CD4-positive, alpha-beta T cell treated with Interleukin-17A for 1 hour (primary cell): ENCODE data around the gene LRP1B.

Experiments used
- DNase-seq: peaks from one replicate; pipeline ENCODE4 v3.0.0-alpha.2; 2020

Gene LRP1B

GRCh38 chr2:140643761-140644187, 1487.0 kb downstream of the LRP1B start:
- no peak for DNase-seq

- DNase-seq = no peak
Measured at GRCh38 chr2:140641163-140641562, 1489.7 kb downstream of the LRP1B start.

DNA sequence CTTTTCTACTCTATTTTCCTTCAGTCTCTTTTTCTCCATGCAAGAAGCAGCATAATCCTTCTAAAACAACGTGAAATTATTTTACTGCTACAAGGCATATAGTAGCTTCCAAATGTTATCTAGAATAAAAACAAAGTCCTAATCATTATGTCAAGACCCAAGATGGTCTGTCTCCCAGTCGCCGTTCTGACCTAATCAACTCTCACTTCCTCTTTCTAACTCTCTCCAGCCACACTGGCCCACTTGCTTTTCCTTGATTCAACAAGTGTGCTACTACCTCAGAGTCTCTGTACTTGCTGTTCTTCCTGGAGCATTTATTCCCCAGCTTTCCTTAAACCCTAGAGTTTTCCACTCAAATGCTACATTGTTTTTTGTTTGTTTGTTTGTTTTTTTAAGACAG, 1491.2 kb downstream of the LRP1B start:
- no peak for DNase-seq

DNA sequence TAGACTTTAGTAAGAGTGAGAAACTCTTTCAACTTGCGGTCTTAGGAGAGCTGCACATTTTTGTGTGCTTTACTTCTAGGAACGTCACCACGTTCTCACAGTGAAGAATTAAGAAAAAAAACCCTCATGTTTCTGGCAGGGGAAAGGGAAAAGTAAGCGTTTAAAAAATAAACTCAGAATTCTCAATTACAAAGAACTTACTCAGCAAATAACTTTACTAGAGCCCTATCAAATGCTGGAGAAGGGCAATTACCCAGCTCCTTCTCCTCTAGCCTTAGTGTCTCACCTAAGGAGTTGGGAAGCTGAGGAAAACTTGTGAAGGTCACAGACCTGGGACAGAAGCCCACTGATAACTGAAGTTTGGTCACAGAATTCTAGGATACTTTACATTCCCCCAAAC, 1500.3 kb downstream of the LRP1B start:
- DNase-seq = no peak

DNA sequence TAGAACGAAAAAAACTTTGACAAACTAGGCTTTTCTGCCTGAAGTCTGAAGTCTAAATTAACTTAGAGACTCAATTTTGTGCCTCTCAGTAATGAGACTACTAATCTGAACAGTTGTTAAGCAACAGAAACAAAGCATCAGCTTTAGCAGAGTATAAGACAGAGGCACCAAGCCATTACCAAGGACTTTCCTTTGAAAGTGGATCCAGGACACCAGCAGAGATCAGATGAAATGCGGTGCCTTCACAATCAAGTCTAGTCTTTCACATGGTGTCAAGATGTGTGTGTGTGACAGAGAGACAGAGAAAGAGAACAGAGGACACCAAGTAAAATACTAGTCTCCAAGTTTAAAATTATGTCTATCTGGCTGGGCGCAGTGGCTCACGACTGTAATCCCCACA, 1502.9 kb downstream of the LRP1B start:
- DNase-seq = no peak

- DNase-seq = no peak
Measured at GRCh38 chr2:140627136-140627535, 1503.7 kb downstream of the LRP1B start.

- no peak for DNase-seq
Measured at GRCh38 chr2:140624200-140624599, 1506.6 kb downstream of the LRP1B start.

GRCh38 chr2:140621583-140622362, 1509.0 kb downstream of the LRP1B start:
- no peak for DNase-seq

- no peak for DNase-seq
Measured at GRCh38 chr2:140604788-140605187, 1526.0 kb downstream of the LRP1B start.

- no peak for DNase-seq
Measured at GRCh38 chr2:140604096-140604495, 1526.7 kb downstream of the LRP1B start.

GRCh38 chr2:140603416-140603815, 1527.4 kb downstream of the LRP1B start:
- no peak for DNase-seq

DNA sequence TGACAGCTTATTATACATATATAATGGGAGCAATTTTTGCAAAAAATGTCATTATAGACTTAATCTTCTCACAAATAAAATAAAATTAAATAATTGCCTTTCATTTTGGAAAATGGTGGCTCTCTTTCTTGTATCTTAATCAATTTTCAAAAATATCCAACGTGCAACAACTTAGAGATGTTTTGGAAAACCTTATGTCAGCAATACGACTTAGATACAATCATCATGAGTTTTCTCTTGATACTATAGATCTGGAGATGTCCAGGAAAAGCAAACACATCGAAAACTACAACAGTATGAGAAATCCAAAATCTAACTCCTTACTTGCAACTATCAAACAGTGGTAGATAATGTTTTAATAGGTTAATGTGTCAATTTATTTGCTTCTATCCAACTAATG, 1529.0 kb downstream of the LRP1B start:
- DNase-seq = no peak

- DNase-seq = no peak
Measured at GRCh38 chr2:140601342-140601741, 1529.5 kb downstream of the LRP1B start.

- DNase-seq = no peak
Measured at GRCh38 chr2:140600116-140600515, 1530.7 kb downstream of the LRP1B start.

DNA sequence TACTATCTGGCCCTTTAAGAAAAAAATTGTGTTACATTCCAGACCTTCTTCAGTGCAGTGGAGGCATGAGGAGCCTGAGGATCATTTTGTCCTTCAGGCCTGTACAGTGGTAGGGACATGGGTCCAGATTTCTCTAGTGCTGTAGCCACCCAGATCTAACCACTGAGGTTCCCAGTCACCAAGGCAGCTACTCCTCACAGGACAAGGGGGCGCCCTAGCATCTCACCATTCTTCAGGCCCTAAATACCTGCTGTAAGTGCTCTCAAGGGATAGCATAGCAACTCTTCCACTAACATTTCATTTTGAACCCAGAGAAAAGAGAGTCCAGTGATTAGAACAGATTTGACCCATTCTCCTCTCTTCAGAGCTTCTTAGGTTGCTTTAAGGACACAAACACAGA, 1533.0 kb downstream of the LRP1B start:
- DNase-seq = no peak

DNA sequence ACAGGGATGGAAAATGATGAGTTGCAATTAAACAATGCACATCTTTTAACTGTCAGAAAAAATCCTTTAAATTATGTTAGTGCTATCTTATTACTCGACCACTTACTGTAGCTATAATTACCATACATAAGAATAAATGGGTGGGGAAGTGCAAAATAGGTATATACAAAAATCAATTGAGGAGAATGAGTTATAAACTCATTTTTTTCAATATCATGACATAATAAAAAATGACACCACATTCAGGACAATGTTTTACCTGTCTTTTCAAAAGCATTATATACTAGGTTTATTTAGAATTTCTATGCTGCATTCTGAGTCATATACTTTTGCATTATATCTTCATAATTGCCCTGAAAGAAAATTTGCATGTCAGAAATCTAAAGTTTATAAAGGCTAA, 1533.6 kb downstream of the LRP1B start:
- DNase-seq = no peak

- DNase-seq = no peak
Measured at GRCh38 chr2:140596447-140596846, 1534.4 kb downstream of the LRP1B start.

DNA sequence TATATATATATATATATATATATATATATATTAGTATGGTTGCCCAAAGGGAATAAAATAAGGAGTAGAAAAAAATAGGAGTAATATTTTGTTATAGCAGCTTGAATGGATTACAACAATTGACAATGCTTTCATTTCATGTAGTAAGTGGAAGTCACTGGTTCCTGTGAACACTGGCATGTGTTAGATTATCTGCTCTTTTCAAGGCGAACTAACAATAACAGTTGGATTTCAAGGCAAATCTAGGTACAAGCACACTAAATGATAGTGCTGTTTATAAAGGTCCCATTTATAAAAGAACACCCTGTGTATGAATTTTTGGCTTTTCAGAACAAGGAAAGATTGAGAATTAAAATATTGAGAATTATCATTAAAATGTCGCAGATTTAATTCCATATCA, 1535.7 kb downstream of the LRP1B start:
- DNase-seq = no peak

GRCh38 chr2:140593132-140593531, 1537.7 kb downstream of the LRP1B start:
- DNase-seq = no peak

DNA sequence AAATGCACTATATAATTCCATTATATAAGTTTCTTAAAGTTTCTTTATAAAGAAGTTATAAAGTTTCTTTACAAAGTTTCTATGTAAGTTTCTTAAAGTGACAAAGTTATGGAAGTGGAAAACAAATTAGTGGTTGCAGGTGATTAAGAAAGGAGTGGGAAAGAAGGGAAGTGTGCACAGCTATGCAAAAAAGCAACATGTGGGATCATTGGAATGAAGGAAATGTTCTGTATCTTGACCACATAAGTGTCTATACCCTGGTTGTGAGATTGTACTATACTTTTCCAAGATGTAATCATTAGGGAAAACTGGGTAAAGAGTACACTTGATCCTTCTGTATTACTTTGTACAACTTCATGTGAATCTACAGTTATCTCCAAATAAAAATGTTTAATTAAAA, 1541.1 kb downstream of the LRP1B start:
- no peak for DNase-seq

GRCh38 chr2:140589273-140589672, 1541.5 kb downstream of the LRP1B start:
- no peak for DNase-seq

GRCh38 chr2:140586379-140586778, 1544.4 kb downstream of the LRP1B start:
- DNase-seq = no peak

GRCh38 chr2:140585016-140585415, 1545.8 kb downstream of the LRP1B start:
- DNase-seq = no peak

DNA sequence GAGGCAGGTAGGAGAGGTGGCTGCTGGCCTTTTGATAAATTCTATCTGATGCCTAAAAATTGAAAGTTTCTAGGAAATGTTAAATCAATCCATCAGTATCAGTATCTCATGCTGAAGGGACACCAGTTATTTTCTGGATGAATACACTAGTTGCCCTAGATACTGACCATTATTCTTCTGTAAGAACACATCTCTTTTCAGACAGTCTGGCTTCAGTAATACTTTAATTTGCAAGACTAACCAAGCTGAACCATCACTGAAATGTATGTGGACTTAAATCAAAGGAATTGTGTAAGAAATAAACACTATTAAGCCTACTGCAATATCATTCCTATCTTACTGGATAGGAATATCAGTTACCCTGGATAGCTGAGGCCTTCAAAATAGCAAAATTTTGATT, 1546.3 kb downstream of the LRP1B start:
- DNase-seq = no peak

- no peak for DNase-seq
Measured at GRCh38 chr2:140580532-140581151, 1550.2 kb downstream of the LRP1B start.
